Neutrophil (primary cell): Measurements from ENCODE around the gene FBN1.

Source experiments
- H3K27ac ChIP-seq: fragments of 200-600 bp; sonication (generic); 2 replicates; pipeline ENCODE4 v1.5.1; 2016; ENCODE audit warnings: mild to moderate bottlenecking, moderate library complexity
- H3K27me3 ChIP-seq: fragments of 200-600 bp; sonication (generic); 2 replicates; pipeline ENCODE4 v1.6.0; 2016; ENCODE audit warnings: mild to moderate bottlenecking
- H3K36me3 ChIP-seq: fragments of 200-600 bp; sonication (generic); 2 replicates; pipeline ENCODE4 v1.5.1; 2017
- H3K4me1 ChIP-seq, 2 experiments: fragments of 200-600 bp in 1 of 2; sonication (generic) in 1 of 2; 1 replicate in 1 of 2; 2 replicates in 1 of 2; pipeline versions ENCODE4 v1.5.1 to v1.6.1; 2013 to 2016; ENCODE audit warnings: low read depth in 1 of 2, low read length in 1 of 2, mild to moderate bottlenecking in 1 of 2, moderate library complexity in 1 of 2; ENCODE audit not compliant: control insufficient read depth in 1 of 2, insufficient read depth in 1 of 2
- H3K4me3 ChIP-seq, 2 experiments: fragments of 200-600 bp in 1 of 2; sonication (generic) in 1 of 2; 1 replicate in 1 of 2; 2 replicates in 1 of 2; pipeline ENCODE4 v1.5.1; 2013 to 2016; ENCODE audit warnings: low read depth in 1 of 2, low read length in 1 of 2, mild to moderate bottlenecking in 1 of 2, moderate library complexity in 1 of 2
- H3K9me3 ChIP-seq: fragments of 200-600 bp; sonication (generic); 2 replicates; pipeline ENCODE4 v1.5.1; 2016
- CTCF ChIP-seq: fragments of 200-600 bp; sonication (generic); IDR thresholded peaks from 2 replicates; pipeline ENCODE4 v1.5.1; 2016; ENCODE audit warnings: antibody characterized with exemption

FBN1 gene

GRCh38 chr15:48449734-48450133 lies 195.8 kb downstream of the FBN1 start:
- Histone ChIP-seq H3K27me3 (no peaks in the 10 kb centered on the region), H3K27ac (no peak overlapping the region), H3K36me3 (peaks cover 81% of the 10 kb centered on the region)

GRCh38 chr15:48447657-48448056 lies 197.9 kb downstream of the FBN1 start:
- Histone ChIP-seq H3K36me3 (peaks cover 81% of the 10 kb centered on the region), H3K9me3 (no peaks in the 10 kb centered on the region), H3K27ac (no peak overlapping the region)

More at GRCh38 chr15:48449734-48450133, 195.8 kb downstream of the FBN1 start:
- Histone ChIP-seq H3K4me3 (no peak overlapping the region), H3K4me1 (no peaks in the 10 kb centered on the region), H3K9me3 (no peaks in the 10 kb centered on the region)
- no peak for TF ChIP-seq CTCF

GRCh38 chr15:48447058-48447457 lies 198.5 kb downstream of the FBN1 start:
- no peak for TF ChIP-seq CTCF
- Histone ChIP-seq H3K9me3 (no peaks in the 10 kb centered on the region), H3K27me3 (no peaks in the 10 kb centered on the region), H3K36me3 (peaks cover 81% of the 10 kb centered on the region), H3K4me3 (no peak overlapping the region), H3K4me1 (no peaks in the 10 kb centered on the region), H3K27ac (no peak overlapping the region)

More at GRCh38 chr15:48447657-48448056, 197.9 kb downstream of the FBN1 start:
- Histone ChIP-seq H3K4me3 (no peak overlapping the region), H3K27me3 (no peaks in the 10 kb centered on the region), H3K4me1 (no peaks in the 10 kb centered on the region)
- no peak for TF ChIP-seq CTCF

- no peaks in the 10 kb centered on the region for H3K9me3 ChIP-seq
- H3K36me3 ChIP-seq, result peaks cover 76% of the 10 kb centered on the region
- no peak overlapping the region for H3K4me3 ChIP-seq
- no peak overlapping the region for H3K27ac ChIP-seq
- H3K4me1 ChIP-seq, result no peaks in the 10 kb centered on the region
- no peaks in the 10 kb centered on the region for H3K27me3 ChIP-seq
- TF ChIP-seq CTCF, result no peak
Measured at GRCh38 chr15:48442011-48442410, 203.5 kb downstream of the FBN1 start.

- H3K4me3 ChIP-seq, result no peak overlapping the region
- no peak for TF ChIP-seq CTCF
- H3K36me3 ChIP-seq, result peaks cover 72% of the 10 kb centered on the region
- H3K27ac ChIP-seq, result no peak overlapping the region
- no peaks in the 10 kb centered on the region for H3K27me3 ChIP-seq
- H3K4me1 ChIP-seq, result no peaks in the 10 kb centered on the region
- H3K9me3 ChIP-seq, result no peaks in the 10 kb centered on the region
Measured at GRCh38 chr15:48440084-48440483, 205.4 kb downstream of the FBN1 start.

GRCh38 chr15:48437178-48437577 lies 208.3 kb downstream of the FBN1 start:
- no peaks in the 10 kb centered on the region for H3K27me3 ChIP-seq
- H3K27ac ChIP-seq, result no peak overlapping the region
- H3K4me1 ChIP-seq, result no peaks in the 10 kb centered on the region
- H3K36me3 ChIP-seq, result peaks cover 77% of the 10 kb centered on the region
- no peaks in the 10 kb centered on the region for H3K9me3 ChIP-seq
- TF ChIP-seq CTCF, result no peak
- no peak overlapping the region for H3K4me3 ChIP-seq
